Measurements from ENCODE around the gene KIAA0513. TPM values are rescaled to one million over a fixed set of nuclear protein-coding genes. Genes with fewer than 3 reads are reported as not detected.

The KIAA0513 gene
- total RNA-seq, 4 donors from 2014 or later = 8.2 to 22.4 (median 21.4) TPM

- H3K36me3 ChIP-seq = no peaks in the 10 kb centered on the region
- TF ChIP-seq POLR2A (IDR thresholded peaks at IDR 0.05) (no peak), CTCF (IDR thresholded peaks at IDR 0.05 in 4 of 5, conservative IDR thresholded peaks at IDR 0.05 in 1 of 5) (no peak)
- H3K27me3 ChIP-seq = no peaks in the 10 kb centered on the region
- DNase-seq (no peak), ATAC-seq (no peak)
- peaks cover 1% of the 10 kb centered on the region in 2 donors for H3K4me1 ChIP-seq
- no peak overlapping the region for H3K4me3 ChIP-seq
- in situ Hi-C loops (cut with MboI; ENCODE audit: low sequenced_read_pairs in 4 of 4) = loop anchor here in 2 of 4 donors (25.0 kb wide), 1 partner anchor 127 kb away; no protein-coding TSS in a partner anchor
- no peak overlapping the region for H3K27ac ChIP-seq
- H3K9me3 ChIP-seq = no peaks in the 10 kb centered on the region
- intact Hi-C loops (cut with DNase I; ENCODE audit: low total_unique reads) = loop anchor here (5.0 kb wide), 1 partner anchor 137 kb away; no protein-coding TSS in a partner anchor
Measured at GRCh38 chr16:85110105-85110504, 82.5 kb downstream of the KIAA0513 start.

- ATAC-seq (no peak), DNase-seq (no peak)
- intact Hi-C loops (cut with DNase I; ENCODE audit: low total_unique reads) = loop anchor here (5.0 kb wide), 1 partner anchor 136 kb away; no protein-coding TSS in a partner anchor
- in situ Hi-C loops (cut with MboI; ENCODE audit: low sequenced_read_pairs in 4 of 4) = loop anchor here in 2 of 4 donors (25.0 kb wide), 1 partner anchor 126 kb away; no protein-coding TSS in a partner anchor
- Histone ChIP-seq H3K4me3 (no peak overlapping the region), H3K27ac (no peak overlapping the region), H3K4me1 (peaks cover 4 to 5% of the 10 kb centered on the region in 2 donors), H3K36me3 (no peaks in the 10 kb centered on the region), H3K27me3 (no peaks in the 10 kb centered on the region), H3K9me3 (no peaks in the 10 kb centered on the region)
- no peak for TF ChIP-seq CTCF (IDR thresholded peaks at IDR 0.05 in 4 of 5, conservative IDR thresholded peaks at IDR 0.05 in 1 of 5)
- TF ChIP-seq POLR2A (IDR thresholded peaks at IDR 0.05) = no peak
Measured at GRCh38 chr16:85111184-85111583, 83.6 kb downstream of the KIAA0513 start.

GRCh38 chr16:85112364-85112763, 84.8 kb downstream of the KIAA0513 start, which contains the start of gene CIBAR2:
Gene CIBAR2, minus strand, starts transcription at chr16:85112472. Its CDS starts 120 bp downstream, at chr16:85112352.
- no peak within 1 kb of the TSS for H3K4me3 ChIP-seq
- no peaks in the 10 kb centered on the region for H3K36me3 ChIP-seq
- H3K27ac ChIP-seq = no peak within 1 kb of the TSS
- no peak for ATAC-seq
- H3K27me3 ChIP-seq = no peaks in the 10 kb centered on the region
- DNase-seq = no peak
- TF ChIP-seq POLR2A (IDR thresholded peaks at IDR 0.05) (no peak), CTCF (IDR thresholded peaks at IDR 0.05 in 4 of 5, conservative IDR thresholded peaks at IDR 0.05 in 1 of 5) (no peak)
- intact Hi-C loops (cut with DNase I; ENCODE audit: low total_unique reads) = loop anchor here (5.0 kb wide), 1 partner anchor 135 kb away; no protein-coding TSS in a partner anchor
- in situ Hi-C loops (cut with MboI; ENCODE audit: low sequenced_read_pairs in 4 of 4) = loop anchor here in 2 of 4 donors (25.0 kb wide), 1 partner anchor 125 kb away; no protein-coding TSS in a partner anchor
- H3K9me3 ChIP-seq = no peaks in the 10 kb centered on the region
- H3K4me1 ChIP-seq = peaks cover 4 to 5% of the 10 kb centered on the region in 2 donors

GRCh38 chr16:85113168-85113733, 85.7 kb downstream of the KIAA0513 start:
- intact Hi-C loops (cut with DNase I; ENCODE audit: low total_unique reads) = loop anchor here (5.0 kb wide), 1 partner anchor 134 kb away; no protein-coding TSS in a partner anchor

More at GRCh38 chr16:85113168-85113733, 85.7 kb downstream of the KIAA0513 start:
- Histone ChIP-seq H3K27ac (no peak overlapping the region), H3K36me3 (no peaks in the 10 kb centered on the region), H3K9me3 (no peaks in the 10 kb centered on the region), H3K4me3 (no peak overlapping the region), H3K27me3 (no peaks in the 10 kb centered on the region), H3K4me1 (peaks cover 4 to 5% of the 10 kb centered on the region in 2 donors)
- TF ChIP-seq CTCF (IDR thresholded peaks at IDR 0.05 in 4 of 5, conservative IDR thresholded peaks at IDR 0.05 in 1 of 5) (no peak), POLR2A (IDR thresholded peaks at IDR 0.05) (no peak)
- DNase-seq (no peak), ATAC-seq (no peak)
- in situ Hi-C loops (cut with MboI; ENCODE audit: low sequenced_read_pairs in 4 of 4) = loop anchor here in 2 of 4 donors (25.0 kb wide), 1 partner anchor 124 kb away; no protein-coding TSS in a partner anchor

All from gastrocnemius medialis (tissue), 4 donors.